Astrocyte (in vitro differentiated cells and primary cell): ENCODE results near the gene LIPM. TPM values are rescaled to one million over a fixed set of nuclear protein-coding genes. Genes with fewer than 3 reads are reported as not detected.
A peak's percentile ranks its signal among the peaks of the same experiment; 100 is the strongest.

Source experiments
- DNase-seq: peaks from one replicate; pipeline ENCODE4 v3.0.0-alpha.2; 2010; ENCODE audit warnings: low read depth
- FAIRE-seq: peaks from 2 replicates; lab custom pipeline; 2011; peaks lifted over from hg19 to GRCh38; lab: Jason Lieb, UNC
- H2AFZ ChIP-seq: 2 replicates; pipeline ENCODE4 v1.6.0; 2012; ENCODE audit warnings: low read depth, low read length, inconsistent platforms
- H3K27ac ChIP-seq: 2 replicates; pipeline ENCODE4 v1.5.1; 2011; ENCODE audit warnings: low read depth, low read length, inconsistent platforms
- H3K27me3 ChIP-seq: 2 replicates; pipeline ENCODE4 v1.6.0; 2011; ENCODE audit warnings: low read length, inconsistent platforms; ENCODE audit not compliant: insufficient read depth
- H3K36me3 ChIP-seq: 2 replicates; pipeline ENCODE4 v1.5.1; 2011; ENCODE audit warnings: low read length, inconsistent platforms; ENCODE audit not compliant: insufficient read depth
- H3K4me1 ChIP-seq: 2 replicates; pipeline ENCODE4 v1.5.1; 2011; ENCODE audit warnings: low read length, inconsistent platforms; ENCODE audit not compliant: insufficient read depth
- H3K4me2 ChIP-seq: 2 replicates; pipeline ENCODE4 v1.6.0; 2012; ENCODE audit warnings: low read length, inconsistent platforms
- H3K4me3 ChIP-seq: 2 replicates; pipeline ENCODE4 v1.5.1; 2011; ENCODE audit warnings: low read depth, mild to moderate bottlenecking, low read length, inconsistent platforms; ENCODE audit not compliant: insufficient read depth
- H3K79me2 ChIP-seq: 2 replicates; pipeline ENCODE4 v1.6.0; 2012; ENCODE audit warnings: mild to moderate bottlenecking, low read length, inconsistent platforms; ENCODE audit not compliant: insufficient read depth
- H3K9ac ChIP-seq: 2 replicates; pipeline ENCODE4 v1.6.0; 2012; ENCODE audit warnings: mild to moderate bottlenecking, low read length, inconsistent platforms
- H3K9me3 ChIP-seq: 2 replicates; pipeline ENCODE4 v1.5.1; 2012; ENCODE audit warnings: low read depth, mild to moderate bottlenecking, low read length, inconsistent platforms; ENCODE audit not compliant: insufficient read depth
- H4K20me1 ChIP-seq: 2 replicates; pipeline ENCODE4 v1.6.0; 2012; ENCODE audit warnings: low read length, inconsistent platforms; ENCODE audit not compliant: insufficient read depth
- H3K27ac Mint-ChIP-seq: one replicate; pipeline ENCODE4 v1.8.0; 2021; ENCODE audit warnings: mild to moderate bottlenecking, mixed read lengths; ENCODE audit not compliant: unreplicated experiment
- H3K27me3 Mint-ChIP-seq: one replicate; pipeline ENCODE4 v1.8.0; 2021; ENCODE audit warnings: low read depth, mixed read lengths; ENCODE audit not compliant: unreplicated experiment
- H3K36me3 Mint-ChIP-seq: one replicate; pipeline ENCODE4 v1.8.0; 2021; ENCODE audit warnings: low read depth, mixed read lengths; ENCODE audit not compliant: unreplicated experiment
- H3K4me1 Mint-ChIP-seq: one replicate; pipeline ENCODE4 v1.8.0; 2021; ENCODE audit warnings: low read depth, mixed read lengths; ENCODE audit not compliant: unreplicated experiment
- H3K4me3 Mint-ChIP-seq: one replicate; pipeline ENCODE4 v1.8.0; 2021; ENCODE audit warnings: mild to moderate bottlenecking, moderate library complexity, mixed read lengths; ENCODE audit not compliant: unreplicated experiment
- H3K9me3 Mint-ChIP-seq: one replicate; pipeline ENCODE4 v1.8.0; 2021; ENCODE audit warnings: mild to moderate bottlenecking, mixed read lengths; ENCODE audit not compliant: unreplicated experiment
- EZH2 ChIP-seq: IDR thresholded peaks from 2 replicates; pipeline ENCODE4 v1.6.1; 2012; ENCODE audit warnings: mild to moderate bottlenecking, low read length, inconsistent platforms; ENCODE audit not compliant: insufficient read depth
- total RNA-seq: library from RNA; stranded (reverse); gene quantifications from 2 replicates; pipeline ENCODE4 v1.2.1, GENCODE V29; 2021
- TF ChIP-seq, protein P1 (sequence below): IDR thresholded peaks from 2 replicates; pipeline ENCODE4 v1.5.1; 2011; ENCODE audit warnings: low read depth, mild to moderate bottlenecking, inconsistent platforms, low read length, moderate library complexity; ENCODE audit not compliant: insufficient read depth

LIPM gene
- total RNA-seq, 1 donor from 2014 or later: not detected

DNA sequence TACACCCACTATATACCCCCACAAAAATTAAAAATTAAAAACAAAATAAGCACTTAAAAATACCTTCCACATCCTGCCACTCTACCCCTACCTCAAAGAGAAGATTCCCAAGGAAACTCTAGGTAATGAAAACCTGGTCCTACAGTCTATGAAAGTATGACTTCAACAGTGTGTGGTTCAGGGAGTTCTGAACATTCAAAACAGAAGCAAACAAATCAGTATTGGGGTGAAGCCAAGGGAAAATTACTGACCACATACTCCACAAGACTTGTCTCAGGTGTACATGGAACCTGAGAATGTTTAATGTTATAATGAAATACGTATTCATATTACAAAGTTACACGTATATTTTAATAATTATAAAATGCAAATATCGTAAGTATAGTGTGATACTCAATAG, 20.3 kb upstream of the LIPM start:
- H3K36me3 Mint-ChIP-seq: no peaks in the 10 kb centered on the region
- H3K4me2 ChIP-seq: no peak overlapping the region
- H3K4me1 Mint-ChIP-seq: no peaks in the 10 kb centered on the region
- no peak overlapping the region for H2AFZ ChIP-seq
- no peaks in the 10 kb centered on the region for H3K9me3 Mint-ChIP-seq
- no peaks in the 10 kb centered on the region for H3K36me3 ChIP-seq
- TF ChIP-seq, protein P1, sequence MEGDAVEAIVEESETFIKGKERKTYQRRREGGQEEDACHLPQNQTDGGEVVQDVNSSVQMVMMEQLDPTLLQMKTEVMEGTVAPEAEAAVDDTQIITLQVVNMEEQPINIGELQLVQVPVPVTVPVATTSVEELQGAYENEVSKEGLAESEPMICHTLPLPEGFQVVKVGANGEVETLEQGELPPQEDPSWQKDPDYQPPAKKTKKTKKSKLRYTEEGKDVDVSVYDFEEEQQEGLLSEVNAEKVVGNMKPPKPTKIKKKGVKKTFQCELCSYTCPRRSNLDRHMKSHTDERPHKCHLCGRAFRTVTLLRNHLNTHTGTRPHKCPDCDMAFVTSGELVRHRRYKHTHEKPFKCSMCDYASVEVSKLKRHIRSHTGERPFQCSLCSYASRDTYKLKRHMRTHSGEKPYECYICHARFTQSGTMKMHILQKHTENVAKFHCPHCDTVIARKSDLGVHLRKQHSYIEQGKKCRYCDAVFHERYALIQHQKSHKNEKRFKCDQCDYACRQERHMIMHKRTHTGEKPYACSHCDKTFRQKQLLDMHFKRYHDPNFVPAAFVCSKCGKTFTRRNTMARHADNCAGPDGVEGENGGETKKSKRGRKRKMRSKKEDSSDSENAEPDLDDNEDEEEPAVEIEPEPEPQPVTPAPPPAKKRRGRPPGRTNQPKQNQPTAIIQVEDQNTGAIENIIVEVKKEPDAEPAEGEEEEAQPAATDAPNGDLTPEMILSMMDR: no peak
- TF ChIP-seq EZH2: no peak
- no peaks in the 10 kb centered on the region for H3K27me3 ChIP-seq
- H3K4me3 Mint-ChIP-seq: no peak overlapping the region
- no peaks in the 10 kb centered on the region for H3K9me3 ChIP-seq
- FAIRE-seq: no peak
- H3K27me3 Mint-ChIP-seq: no peaks in the 10 kb centered on the region
- H3K27ac ChIP-seq: no peak overlapping the region
- no peaks in the 10 kb centered on the region for H4K20me1 ChIP-seq
- H3K4me3 ChIP-seq: no peak overlapping the region
- no peak overlapping the region for H3K27ac Mint-ChIP-seq
- DNase-seq: no peak
- H3K79me2 ChIP-seq: no peaks in the 10 kb centered on the region
- no peaks in the 10 kb centered on the region for H3K4me1 ChIP-seq
- no peak overlapping the region for H3K9ac ChIP-seq

DNA sequence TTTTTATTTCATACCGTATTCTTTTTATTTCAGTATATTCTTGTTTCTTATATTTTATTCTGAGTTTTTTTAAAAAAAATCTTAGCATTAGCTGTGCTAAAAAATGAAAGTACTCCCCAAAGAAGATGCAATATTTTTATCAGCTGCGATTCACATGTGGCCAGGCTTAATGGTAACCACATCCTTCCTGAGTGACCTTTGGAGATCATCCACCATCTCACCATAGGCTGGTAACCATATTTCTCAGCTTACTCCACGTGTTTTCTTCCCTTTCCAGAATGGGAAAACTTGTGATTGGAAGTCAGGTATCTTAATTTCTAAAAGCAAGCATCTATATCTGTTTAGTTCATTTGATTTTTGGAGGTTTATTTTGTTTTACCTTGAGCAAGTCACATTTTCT, 18.8 kb upstream of the LIPM start:
- no peaks in the 10 kb centered on the region for H3K27me3 Mint-ChIP-seq
- DNase-seq (peak; percentile 30), FAIRE-seq (no peak)
- H3K9me3 ChIP-seq: no peaks in the 10 kb centered on the region
- no peaks in the 10 kb centered on the region for H3K79me2 ChIP-seq
- no peak overlapping the region for H2AFZ ChIP-seq
- peak overlapping the region; percentile 18 for H3K4me2 ChIP-seq
- no peak overlapping the region for H3K4me3 ChIP-seq
- H3K36me3 ChIP-seq: no peaks in the 10 kb centered on the region
- H3K4me3 Mint-ChIP-seq: no peak overlapping the region
- no peak for TF ChIP-seq EZH2
- TF ChIP-seq, protein P1: no peak
- no peaks in the 10 kb centered on the region for H3K9me3 Mint-ChIP-seq
- no peak overlapping the region for H3K9ac ChIP-seq
- no peaks in the 10 kb centered on the region for H4K20me1 ChIP-seq
- H3K27me3 ChIP-seq: no peaks in the 10 kb centered on the region
- H3K27ac Mint-ChIP-seq: no peak overlapping the region
- no peaks in the 10 kb centered on the region for H3K36me3 Mint-ChIP-seq
- no peaks in the 10 kb centered on the region for H3K4me1 ChIP-seq
- no peak overlapping the region for H3K27ac ChIP-seq
- peaks cover 3% of the 10 kb centered on the region for H3K4me1 Mint-ChIP-seq

DNA sequence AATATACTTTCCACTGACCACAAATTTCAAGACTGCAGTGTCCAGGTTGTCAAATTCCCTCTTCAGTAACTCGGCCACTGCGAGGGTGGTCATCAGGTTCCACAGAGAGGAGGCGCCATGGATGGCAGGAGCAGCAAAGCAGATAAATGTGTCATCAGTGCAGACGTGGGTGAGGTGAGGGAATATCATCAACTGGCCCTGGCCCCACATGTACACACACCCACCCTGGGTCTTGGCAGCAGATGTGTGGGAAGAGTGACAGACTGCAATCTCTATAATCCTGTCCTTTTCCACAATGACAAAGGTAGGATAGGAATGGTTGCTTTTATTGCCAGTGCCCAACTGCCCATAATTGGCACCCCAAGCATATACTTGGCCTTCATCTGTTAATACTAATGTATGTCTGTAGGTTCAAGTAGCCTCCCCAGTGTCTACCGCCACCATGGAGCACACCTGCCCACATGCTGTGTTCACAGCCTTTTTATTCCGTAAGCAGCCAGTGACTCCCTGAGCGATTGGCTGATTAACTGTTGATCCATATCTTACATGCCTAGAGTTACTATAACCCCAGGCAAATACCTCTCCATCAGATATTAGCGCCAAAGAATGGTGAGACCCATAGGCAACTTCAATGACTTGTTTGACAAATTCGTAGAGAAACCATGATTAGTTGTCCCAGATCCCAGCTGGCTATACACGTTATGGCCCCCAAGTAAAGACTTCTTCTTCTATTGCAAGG, 16.3 kb upstream of the LIPM start:
- no peaks in the 10 kb centered on the region for H4K20me1 ChIP-seq
- no peak overlapping the region for H3K27ac ChIP-seq
- Mint-ChIP-seq H3K9me3 (no peaks in the 10 kb centered on the region), H3K4me3 (no peak overlapping the region), H3K4me1 (peaks cover 3% of the 10 kb centered on the region), H3K27ac (no peak overlapping the region), H3K27me3 (peaks cover 2% of the 10 kb centered on the region), H3K36me3 (no peaks in the 10 kb centered on the region)
- no peak for FAIRE-seq
- H3K4me1 ChIP-seq: no peaks in the 10 kb centered on the region
- no peak for DNase-seq
- no peaks in the 10 kb centered on the region for H3K27me3 ChIP-seq
- H3K36me3 ChIP-seq: no peaks in the 10 kb centered on the region
- H3K4me3 ChIP-seq: no peak overlapping the region
- no peak overlapping the region for H3K9ac ChIP-seq
- no peak overlapping the region for H3K4me2 ChIP-seq
- H3K79me2 ChIP-seq: no peaks in the 10 kb centered on the region
- no peak overlapping the region for H2AFZ ChIP-seq
- TF ChIP-seq EZH2: no peak
- TF ChIP-seq, protein P1: no peak
- no peaks in the 10 kb centered on the region for H3K9me3 ChIP-seq
